Renal cortex interstitium (tissue), 3 donors: ENCODE data around the gene ZNF532. TPM values are rescaled to one million over a fixed set of nuclear protein-coding genes. Genes with fewer than 3 reads are reported as not detected.

Experiments
- polyA plus RNA-seq, 3 donors: library from polyadenylated mRNA; unstranded; fragments of 120-200 nt; gene quantifications; one replicate each; pipeline ENCODE4 v1.2.1, GENCODE V29; 2013; ENCODE audit not compliant: insufficient read length in 3 of 3

The ZNF532 gene
- polyA plus RNA-seq, 3 donors: 96.6 to 107 (median 101) TPM

Other genes with a start within 250 kb of the ZNF532 start
- under 1 TPM; 0.48 to 0.86 (median 0.56) TPM for gene ALPK2, start 235.8 kb upstream of the ZNF532 start, polyA plus RNA-seq
- 10 to 100 TPM; 27.1 to 38.6 (median 32.1) TPM for gene MALT1, start 193.4 kb upstream of the ZNF532 start, polyA plus RNA-seq